Activated CD4-positive, alpha-beta T cell treated with anti-CD3 and anti-CD28 coated beads, Interleukin-2, amount 10 ng/mL, durations not matched to agents 24 days and 14 days (primary cell): ENCODE data around the gene ARHGAP24. TPM values are rescaled to one million over a fixed set of nuclear protein-coding genes. Genes with fewer than 3 reads are reported as not detected.
"Not testable (repeated sequence)": the region's sequence is repeated elsewhere in the genome, so short reads cannot be mapped to it uniquely, and the experiment has no call there.

Experiments used
- DNase-seq: peaks from one replicate; pipeline ENCODE4 v3.0.0; 2022
- H3K27ac Mint-ChIP-seq: one replicate; pipeline ENCODE4 v1.8.0; 2022; ENCODE audit warnings: mild to moderate bottlenecking, mixed read lengths
- H3K27me3 Mint-ChIP-seq: one replicate; pipeline ENCODE4 v1.8.0; 2022; ENCODE audit warnings: mixed read lengths
- H3K36me3 Mint-ChIP-seq: one replicate; pipeline ENCODE4 v1.8.0; 2022; ENCODE audit warnings: low read depth, mild to moderate bottlenecking, mixed read lengths
- H3K4me1 Mint-ChIP-seq: one replicate; pipeline ENCODE4 v1.8.0; 2021; ENCODE audit warnings: mixed read lengths
- H3K4me3 Mint-ChIP-seq: one replicate; pipeline ENCODE4 v1.8.0; 2022; ENCODE audit warnings: mild to moderate bottlenecking, moderate library complexity, mixed read lengths
- H3K9me3 Mint-ChIP-seq: one replicate; pipeline ENCODE4 v1.8.0; 2021; ENCODE audit warnings: mixed read lengths
- intact Hi-C: fragments of 100-400 bp; cut with micrococcal nuclease; formaldehyde crosslinking; loops from one replicate; pipeline ENCODE4 v1.15.1; 2023
- total RNA-seq: library from RNA; stranded (reverse); gene quantifications from 2 replicates; pipeline ENCODE4 v1.2.3, GENCODE V29; 2022

Gene ARHGAP24
- total RNA-seq, 1 donor from 2014 or later: not detected

GRCh38 chr4:85955620-85956292 is 480.8 kb downstream of the ARHGAP24 start:
- Mint-ChIP-seq H3K9me3 (no peaks in the 10 kb centered on the region), H3K27me3 (no peaks in the 10 kb centered on the region), H3K27ac (no peak overlapping the region), H3K36me3 (no peaks in the 10 kb centered on the region), H3K4me1 (no peaks in the 10 kb centered on the region), H3K4me3 (no peak overlapping the region)
- intact Hi-C loops: no loop called here
- no peak for DNase-seq

GRCh38 chr4:85956293-85956945 is 481.5 kb downstream of the ARHGAP24 start:
- Mint-ChIP-seq H3K4me1 (no peaks in the 10 kb centered on the region), H3K27me3 (no peaks in the 10 kb centered on the region), H3K36me3 (no peaks in the 10 kb centered on the region), H3K27ac (no peak overlapping the region), H3K4me3 (no peak overlapping the region), H3K9me3 (no peaks in the 10 kb centered on the region)
- DNase-seq: no peak
- intact Hi-C loops: no loop called here

GRCh38 chr4:85961887-85962286 is 486.9 kb downstream of the ARHGAP24 start:
- H3K27ac Mint-ChIP-seq: no peak overlapping the region
- no peaks in the 10 kb centered on the region for H3K27me3 Mint-ChIP-seq
- H3K36me3 Mint-ChIP-seq: no peaks in the 10 kb centered on the region
- H3K9me3 Mint-ChIP-seq: no peaks in the 10 kb centered on the region
- H3K4me1 Mint-ChIP-seq: no peaks in the 10 kb centered on the region
- intact Hi-C loops: no loop called here
- no peak overlapping the region for H3K4me3 Mint-ChIP-seq
- DNase-seq: no peak

GRCh38 chr4:85963231-85963630 is 488.3 kb downstream of the ARHGAP24 start:
- DNase-seq: no peak
- no peaks in the 10 kb centered on the region for H3K27me3 Mint-ChIP-seq
- no peak overlapping the region for H3K27ac Mint-ChIP-seq
- intact Hi-C loops: no loop called here
- H3K4me3 Mint-ChIP-seq: no peak overlapping the region
- no peaks in the 10 kb centered on the region for H3K36me3 Mint-ChIP-seq
- no peaks in the 10 kb centered on the region for H3K4me1 Mint-ChIP-seq
- no peaks in the 10 kb centered on the region for H3K9me3 Mint-ChIP-seq

- H3K4me3 Mint-ChIP-seq: no peak overlapping the region
- H3K4me1 Mint-ChIP-seq: no peaks in the 10 kb centered on the region
- intact Hi-C loops: no loop called here
Measured at GRCh38 chr4:85964298-85964697, 489.3 kb downstream of the ARHGAP24 start.

GRCh38 chr4:85965017-85965416 is 490.1 kb downstream of the ARHGAP24 start:
- H3K36me3 Mint-ChIP-seq, DNase-seq, intact Hi-C loops, H3K27me3 Mint-ChIP-seq, H3K4me1 Mint-ChIP-seq, H3K4me3 Mint-ChIP-seq, H3K27ac Mint-ChIP-seq, H3K9me3 Mint-ChIP-seq: not testable (repeated sequence)

More at GRCh38 chr4:85964298-85964697, 489.3 kb downstream of the ARHGAP24 start:
- DNase-seq: no peak
- H3K27ac Mint-ChIP-seq: no peak overlapping the region
- no peaks in the 10 kb centered on the region for H3K27me3 Mint-ChIP-seq
- H3K36me3 Mint-ChIP-seq: no peaks in the 10 kb centered on the region
- H3K9me3 Mint-ChIP-seq: no peaks in the 10 kb centered on the region

- Mint-ChIP-seq H3K27me3 (no peaks in the 10 kb centered on the region), H3K27ac (no peak overlapping the region), H3K4me1 (no peaks in the 10 kb centered on the region), H3K36me3 (no peaks in the 10 kb centered on the region), H3K4me3 (no peak overlapping the region), H3K9me3 (no peaks in the 10 kb centered on the region)
- intact Hi-C loops: no loop called here
- DNase-seq: no peak
Measured at GRCh38 chr4:85965529-85965928, 490.6 kb downstream of the ARHGAP24 start.

- H3K27ac Mint-ChIP-seq: no peak overlapping the region
- H3K27me3 Mint-ChIP-seq: no peaks in the 10 kb centered on the region
- intact Hi-C loops: no loop called here
- no peaks in the 10 kb centered on the region for H3K9me3 Mint-ChIP-seq
- no peaks in the 10 kb centered on the region for H3K36me3 Mint-ChIP-seq
- DNase-seq: no peak
- no peak overlapping the region for H3K4me3 Mint-ChIP-seq
- H3K4me1 Mint-ChIP-seq: no peaks in the 10 kb centered on the region
Measured at GRCh38 chr4:85966373-85966772, 491.4 kb downstream of the ARHGAP24 start.

- H3K27ac Mint-ChIP-seq: no peak overlapping the region
- no peak for DNase-seq
- H3K4me1 Mint-ChIP-seq: no peaks in the 10 kb centered on the region
- H3K4me3 Mint-ChIP-seq: no peak overlapping the region
- H3K9me3 Mint-ChIP-seq: no peaks in the 10 kb centered on the region
- no peaks in the 10 kb centered on the region for H3K36me3 Mint-ChIP-seq
- H3K27me3 Mint-ChIP-seq: no peaks in the 10 kb centered on the region
- intact Hi-C loops: no loop called here
Measured at GRCh38 chr4:85967872-85968271, 492.9 kb downstream of the ARHGAP24 start.

GRCh38 chr4:85968945-85969819 is 494.2 kb downstream of the ARHGAP24 start:
- H3K27me3 Mint-ChIP-seq: no peaks in the 10 kb centered on the region
- H3K4me3 Mint-ChIP-seq: no peak overlapping the region
- no peaks in the 10 kb centered on the region for H3K36me3 Mint-ChIP-seq
- no peak for DNase-seq
- H3K9me3 Mint-ChIP-seq: no peaks in the 10 kb centered on the region
- no peak overlapping the region for H3K27ac Mint-ChIP-seq
- intact Hi-C loops: no loop called here
- H3K4me1 Mint-ChIP-seq: no peaks in the 10 kb centered on the region

GRCh38 chr4:85970535-85970934 is 495.6 kb downstream of the ARHGAP24 start:
- H3K4me3 Mint-ChIP-seq: no peak overlapping the region
- H3K27ac Mint-ChIP-seq: no peak overlapping the region
- H3K36me3 Mint-ChIP-seq: no peaks in the 10 kb centered on the region
- intact Hi-C loops: no loop called here
- no peak for DNase-seq
- no peaks in the 10 kb centered on the region for H3K27me3 Mint-ChIP-seq
- no peaks in the 10 kb centered on the region for H3K9me3 Mint-ChIP-seq
- H3K4me1 Mint-ChIP-seq: no peaks in the 10 kb centered on the region

GRCh38 chr4:85979276-85979675 is 504.3 kb downstream of the ARHGAP24 start:
- DNase-seq: no peak
- Mint-ChIP-seq H3K9me3 (no peaks in the 10 kb centered on the region), H3K27ac (no peak overlapping the region), H3K36me3 (no peaks in the 10 kb centered on the region), H3K27me3 (no peaks in the 10 kb centered on the region), H3K4me3 (no peak overlapping the region), H3K4me1 (no peaks in the 10 kb centered on the region)
- intact Hi-C loops: no loop called here

- no peaks in the 10 kb centered on the region for H3K4me1 Mint-ChIP-seq
- no peak overlapping the region for H3K27ac Mint-ChIP-seq
- no peaks in the 10 kb centered on the region for H3K9me3 Mint-ChIP-seq
- no peaks in the 10 kb centered on the region for H3K27me3 Mint-ChIP-seq
- DNase-seq: no peak
- H3K4me3 Mint-ChIP-seq: no peak overlapping the region
- intact Hi-C loops: no loop called here
- no peaks in the 10 kb centered on the region for H3K36me3 Mint-ChIP-seq
Measured at GRCh38 chr4:85986266-85986665, 511.3 kb downstream of the ARHGAP24 start.

GRCh38 chr4:85993641-85994040 is 518.7 kb downstream of the ARHGAP24 start:
- H3K4me3 Mint-ChIP-seq: no peak overlapping the region
- no peak for DNase-seq
- intact Hi-C loops: no loop called here
- H3K36me3 Mint-ChIP-seq: no peaks in the 10 kb centered on the region
- no peaks in the 10 kb centered on the region for H3K27me3 Mint-ChIP-seq
- no peaks in the 10 kb centered on the region for H3K9me3 Mint-ChIP-seq
- H3K27ac Mint-ChIP-seq: no peak overlapping the region
- H3K4me1 Mint-ChIP-seq: no peaks in the 10 kb centered on the region
